Peyer's patch (tissue), 4 donors: ENCODE results near the gene CSN3.

Experiments
- CTCF ChIP-seq, 6 experiments: fragments of 450-650 bp in 4 of 6; fragments of 200-600 bp in 2 of 6; sonication (generic) in 1 of 6; IDR thresholded peaks; one replicate each; pipeline ENCODE4 v1.5.1; 2017 to 2019; ENCODE audit warnings: antibody characterized with exemption in 6 of 6, mild to moderate bottlenecking in 3 of 6, moderate library complexity in 1 of 6
- POLR2A ChIP-seq, 2 donors: fragments of 450-650 bp; IDR thresholded peaks; one replicate each; pipeline ENCODE4 v1.5.1; 2017; ENCODE audit warnings: antibody characterized with exemption in 2 of 2, mild to moderate bottlenecking in 2 of 2, moderate library complexity in 2 of 2

- no peak for TF ChIP-seq POLR2A (IDR thresholded peaks at IDR 0.05)
- TF ChIP-seq CTCF (IDR thresholded peaks at IDR 0.05) = no peak
These were observed 57.8 kb downstream of the CSN3 start for GRCh38 chr4:70300215-70300614.
